HEK293 (cell line): ENCODE measurements around the gene S100A14.

Experiments
- BCL11A ChIP-seq: fragments of 450-650 bp; formaldehyde crosslinking; IDR thresholded peaks from 2 replicates; pipeline ENCODE4 v1.5.1; 2016; ENCODE audit warnings: low read depth, missing biosample characterization, missing genetic modification characterization
- GFI1B ChIP-seq: fragments of 450-650 bp; formaldehyde crosslinking; IDR thresholded peaks from 2 replicates; pipeline ENCODE4 v1.5.1; 2016; ENCODE audit warnings: missing biosample characterization, missing genetic modification characterization
- GLIS1 ChIP-seq: fragments of 450-650 bp; formaldehyde crosslinking; IDR thresholded peaks from 2 replicates; pipeline ENCODE4 v1.5.1; 2016; ENCODE audit warnings: missing biosample characterization, missing genetic modification characterization
- IKZF3 ChIP-seq: fragments of 450-650 bp; IDR thresholded peaks from 2 replicates; pipeline ENCODE4 v1.5.0; 2018; ENCODE audit warnings: missing biosample characterization, mild to moderate bottlenecking, missing genetic modification characterization, moderate library complexity
- KLF7 ChIP-seq: fragments of 450-650 bp; formaldehyde crosslinking; IDR thresholded peaks from 2 replicates; pipeline ENCODE4 v1.5.1; 2016; ENCODE audit warnings: missing biosample characterization, missing genetic modification characterization, borderline replicate concordance
- OVOL3 ChIP-seq: fragments of 450-650 bp; formaldehyde crosslinking; IDR thresholded peaks from 2 replicates; pipeline ENCODE4 v1.5.1; 2016; ENCODE audit warnings: missing biosample characterization, missing genetic modification characterization
- SP2 ChIP-seq: fragments of 450-650 bp; formaldehyde crosslinking; IDR thresholded peaks from 2 replicates; pipeline ENCODE4 v1.5.1; 2016; ENCODE audit warnings: missing biosample characterization, missing genetic modification characterization
- ZBTB1 ChIP-seq: fragments of 450-650 bp; formaldehyde crosslinking; IDR thresholded peaks from 2 replicates; pipeline ENCODE4 v1.5.1; 2016; ENCODE audit warnings: missing biosample characterization, missing genetic modification characterization
- ZBTB17 ChIP-seq: fragments of 450-650 bp; formaldehyde crosslinking; IDR thresholded peaks from 2 replicates; pipeline ENCODE4 v1.5.1; 2016; ENCODE audit warnings: missing biosample characterization, missing genetic modification characterization
- ZFP3 ChIP-seq: fragments of 450-650 bp; formaldehyde crosslinking; IDR thresholded peaks from 2 replicates; pipeline ENCODE4 v1.5.1; 2016; ENCODE audit warnings: low read depth, missing biosample characterization, missing genetic modification characterization
- ZIC2 ChIP-seq: fragments of 450-650 bp; formaldehyde crosslinking; IDR thresholded peaks from 2 replicates; pipeline ENCODE4 v1.5.1; 2016; ENCODE audit warnings: missing biosample characterization, missing genetic modification characterization
- ZNF10 ChIP-seq: fragments of 450-650 bp; formaldehyde crosslinking; IDR thresholded peaks from 2 replicates; pipeline ENCODE4 v1.5.1; 2017; ENCODE audit warnings: missing biosample characterization, missing genetic modification characterization
- ZNF155 ChIP-seq: fragments of 450-650 bp; formaldehyde crosslinking; IDR thresholded peaks from 2 replicates; pipeline ENCODE4 v1.5.1; 2016; ENCODE audit warnings: missing biosample characterization, missing genetic modification characterization
- ZNF2 ChIP-seq: fragments of 450-650 bp; formaldehyde crosslinking; IDR thresholded peaks from 2 replicates; pipeline ENCODE4 v1.5.1; 2016; ENCODE audit warnings: missing biosample characterization, missing genetic modification characterization
- ZNF239 ChIP-seq: fragments of 450-650 bp; formaldehyde crosslinking; IDR thresholded peaks from 2 replicates; pipeline ENCODE4 v1.5.1; 2016; ENCODE audit warnings: missing biosample characterization, missing genetic modification characterization
- ZNF24 ChIP-seq: fragments of 450-650 bp; formaldehyde crosslinking; IDR thresholded peaks from 2 replicates; pipeline ENCODE4 v1.5.1; 2016; ENCODE audit warnings: missing biosample characterization, missing genetic modification characterization
- ZNF302 ChIP-seq: fragments of 450-650 bp; formaldehyde crosslinking; IDR thresholded peaks from 2 replicates; pipeline ENCODE4 v1.5.1; 2016; ENCODE audit warnings: missing biosample characterization, missing genetic modification characterization, low read depth
- ZNF394 ChIP-seq: fragments of 450-650 bp; formaldehyde crosslinking; IDR thresholded peaks from 2 replicates; pipeline ENCODE4 v1.5.1; 2016; ENCODE audit warnings: missing biosample characterization, missing genetic modification characterization, mild to moderate bottlenecking, moderate library complexity, borderline replicate concordance
- ZNF416 ChIP-seq: fragments of 450-650 bp; formaldehyde crosslinking; IDR thresholded peaks from 2 replicates; pipeline ENCODE4 v1.5.1; 2016; ENCODE audit warnings: missing biosample characterization, missing genetic modification characterization
- ZNF529 ChIP-seq: fragments of 450-650 bp; formaldehyde crosslinking; IDR thresholded peaks from 2 replicates; pipeline ENCODE4 v1.5.1; 2017; ENCODE audit warnings: missing genetic modification characterization, missing biosample characterization; ENCODE audit not compliant: insufficient replicate concordance
- ZNF530 ChIP-seq: fragments of 450-650 bp; formaldehyde crosslinking; IDR thresholded peaks from 2 replicates; pipeline ENCODE4 v1.5.1; 2016; ENCODE audit warnings: low read depth, missing biosample characterization, missing genetic modification characterization
- ZNF600 ChIP-seq: fragments of 450-650 bp; formaldehyde crosslinking; IDR thresholded peaks from 2 replicates; pipeline ENCODE4 v1.5.1; 2016; ENCODE audit warnings: missing biosample characterization, missing genetic modification characterization
- ZNF610 ChIP-seq: fragments of 450-650 bp; formaldehyde crosslinking; IDR thresholded peaks from 2 replicates; pipeline ENCODE4 v1.5.1; 2016; ENCODE audit warnings: missing biosample characterization, missing genetic modification characterization, borderline replicate concordance
- ZNF621 ChIP-seq: fragments of 450-650 bp; formaldehyde crosslinking; IDR thresholded peaks from 2 replicates; pipeline ENCODE4 v1.5.1; 2017; ENCODE audit warnings: missing biosample characterization, missing genetic modification characterization
- ZNF626 ChIP-seq: fragments of 450-650 bp; sonication (Bioruptor Pico); formaldehyde crosslinking; IDR thresholded peaks from 2 replicates; pipeline ENCODE4 v1.5.1; 2018; ENCODE audit warnings: missing biosample characterization, missing genetic modification characterization, inconsistent platforms
- ZNF658 ChIP-seq: fragments of 450-650 bp; formaldehyde crosslinking; IDR thresholded peaks from 2 replicates; pipeline ENCODE4; 2016; ENCODE audit warnings: missing biosample characterization, missing genetic modification characterization
- ZNF792 ChIP-seq: fragments of 450-650 bp; formaldehyde crosslinking; IDR thresholded peaks from 2 replicates; pipeline ENCODE4 v1.5.1; 2016; ENCODE audit warnings: missing biosample characterization, missing genetic modification characterization
- TF ChIP-seq, protein P1 (sequence below): fragments of 450-650 bp; formaldehyde crosslinking; IDR thresholded peaks from 2 replicates; pipeline ENCODE4 v1.5.1; 2017; ENCODE audit warnings: missing biosample characterization, missing genetic modification characterization
- TF ChIP-seq, protein P2 (sequence below): fragments of 450-650 bp; formaldehyde crosslinking; IDR thresholded peaks from 2 replicates; pipeline ENCODE4 v1.5.1; 2016; ENCODE audit warnings: missing biosample characterization, missing genetic modification characterization
- TF ChIP-seq, protein P3 (sequence below): fragments of 450-650 bp; formaldehyde crosslinking; IDR thresholded peaks from 2 replicates; pipeline ENCODE4 v1.5.1; 2017; ENCODE audit warnings: missing biosample characterization, missing genetic modification characterization
- TF ChIP-seq, protein P4 (sequence below): IDR thresholded peaks from 2 replicates; pipeline ENCODE4 v1.6.1; 2011; ENCODE audit warnings: mild to moderate bottlenecking, low read depth, low read length, borderline replicate concordance
- TF ChIP-seq, protein P5 (sequence below): fragments of 450-650 bp; formaldehyde crosslinking; conservative IDR thresholded peaks from 2 replicates; pipeline ENCODE4 v1.5.1; 2016; ENCODE audit warnings: low read depth, missing biosample characterization, missing genetic modification characterization

Gene S100A14

DNA sequence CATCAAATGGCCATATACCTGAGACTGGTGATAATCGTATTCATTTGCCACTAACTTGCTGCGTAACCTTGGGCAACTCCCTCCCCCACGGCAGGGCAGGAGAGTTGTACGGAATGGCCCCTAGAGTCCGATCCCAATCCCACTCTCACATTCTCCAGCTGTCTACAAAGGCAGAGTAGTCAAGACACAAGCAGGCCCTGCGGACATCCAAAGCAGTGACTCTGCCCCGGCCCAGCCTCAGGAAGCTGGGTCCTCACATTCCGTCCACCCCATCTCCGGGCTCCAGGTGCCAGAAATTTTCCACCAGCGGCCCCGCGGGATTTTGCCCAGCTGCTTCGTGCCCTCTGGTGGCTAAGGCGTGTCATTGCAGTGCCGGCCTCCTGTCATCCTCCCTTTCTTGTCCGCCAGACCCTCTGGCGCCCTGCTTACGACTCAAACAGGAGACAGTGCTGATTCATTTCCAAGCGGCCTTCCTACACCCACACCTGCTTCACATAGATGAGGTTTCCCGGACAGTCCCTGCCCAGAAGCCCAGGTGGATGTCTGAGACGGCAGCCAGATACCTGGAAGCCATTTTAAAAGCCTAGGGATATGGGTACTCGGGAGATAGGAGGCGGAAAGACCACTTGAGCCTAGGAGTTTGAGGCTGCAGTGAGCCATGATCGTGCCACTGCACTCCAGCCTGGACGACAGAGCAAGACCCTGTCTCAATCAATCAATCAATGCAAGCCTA lies 47.6 kb downstream of the S100A14 start (continued):
- TF ChIP-seq ZNF302 (tag by site-specific recombination), result no peak
- no peak for TF ChIP-seq ZNF530 (tag by site-specific recombination)
- TF ChIP-seq ZNF155 (tag by site-specific recombination), result no peak
- no peak for TF ChIP-seq ZNF626 (tag by site-specific recombination)
- no peak for TF ChIP-seq ZNF792
- TF ChIP-seq, protein P1, sequence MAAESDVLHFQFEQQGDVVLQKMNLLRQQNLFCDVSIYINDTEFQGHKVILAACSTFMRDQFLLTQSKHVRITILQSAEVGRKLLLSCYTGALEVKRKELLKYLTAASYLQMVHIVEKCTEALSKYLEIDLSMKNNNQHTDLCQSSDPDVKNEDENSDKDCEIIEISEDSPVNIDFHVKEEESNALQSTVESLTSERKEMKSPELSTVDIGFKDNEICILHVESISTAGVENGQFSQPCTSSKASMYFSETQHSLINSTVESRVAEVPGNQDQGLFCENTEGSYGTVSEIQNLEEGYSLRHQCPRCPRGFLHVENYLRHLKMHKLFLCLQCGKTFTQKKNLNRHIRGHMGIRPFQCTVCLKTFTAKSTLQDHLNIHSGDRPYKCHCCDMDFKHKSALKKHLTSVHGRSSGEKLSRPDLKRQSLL (tag by site-specific recombination), result no peak
- TF ChIP-seq, protein P2, sequence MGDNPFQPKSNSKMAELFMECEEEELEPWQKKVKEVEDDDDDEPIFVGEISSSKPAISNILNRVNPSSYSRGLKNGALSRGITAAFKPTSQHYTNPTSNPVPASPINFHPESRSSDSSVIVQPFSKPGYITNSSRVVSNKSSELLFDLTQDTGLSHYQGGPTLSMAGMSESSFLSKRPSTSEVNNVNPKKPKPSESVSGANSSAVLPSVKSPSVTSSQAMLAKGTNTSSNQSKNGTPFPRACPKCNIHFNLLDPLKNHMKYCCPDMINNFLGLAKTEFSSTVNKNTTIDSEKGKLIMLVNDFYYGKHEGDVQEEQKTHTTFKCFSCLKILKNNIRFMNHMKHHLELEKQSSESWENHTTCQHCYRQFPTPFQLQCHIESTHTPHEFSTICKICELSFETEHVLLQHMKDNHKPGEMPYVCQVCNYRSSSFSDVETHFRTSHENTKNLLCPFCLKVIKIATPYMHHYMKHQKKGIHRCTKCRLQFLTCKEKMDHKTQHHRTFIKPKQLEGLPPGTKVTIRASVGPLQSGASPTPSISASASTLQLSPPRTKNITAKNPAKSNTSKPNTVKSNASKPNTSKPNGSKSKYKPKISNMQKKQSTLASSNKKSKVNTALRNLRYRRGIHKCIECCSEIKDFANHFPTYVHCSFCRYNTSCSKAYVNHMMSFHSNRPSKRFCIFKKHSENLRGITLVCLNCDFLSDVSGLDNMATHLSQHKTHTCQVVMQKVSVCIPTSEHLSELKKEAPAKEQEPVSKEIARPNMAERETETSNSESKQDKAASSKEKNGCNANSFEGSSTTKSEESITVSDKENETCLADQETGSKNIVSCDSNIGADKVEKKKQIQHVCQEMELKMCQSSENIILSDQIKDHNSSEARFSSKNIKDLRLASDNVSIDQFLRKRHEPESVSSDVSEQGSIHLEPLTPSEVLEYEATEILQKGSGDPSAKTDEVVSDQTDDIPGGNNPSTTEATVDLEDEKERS, result no peak
- TF ChIP-seq, protein P3, sequence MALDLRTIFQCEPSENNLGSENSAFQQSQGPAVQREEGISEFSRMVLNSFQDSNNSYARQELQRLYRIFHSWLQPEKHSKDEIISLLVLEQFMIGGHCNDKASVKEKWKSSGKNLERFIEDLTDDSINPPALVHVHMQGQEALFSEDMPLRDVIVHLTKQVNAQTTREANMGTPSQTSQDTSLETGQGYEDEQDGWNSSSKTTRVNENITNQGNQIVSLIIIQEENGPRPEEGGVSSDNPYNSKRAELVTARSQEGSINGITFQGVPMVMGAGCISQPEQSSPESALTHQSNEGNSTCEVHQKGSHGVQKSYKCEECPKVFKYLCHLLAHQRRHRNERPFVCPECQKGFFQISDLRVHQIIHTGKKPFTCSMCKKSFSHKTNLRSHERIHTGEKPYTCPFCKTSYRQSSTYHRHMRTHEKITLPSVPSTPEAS (tag by site-specific recombination), result no peak
- no peak for TF ChIP-seq KLF7 (tag by site-specific recombination)
- TF ChIP-seq ZNF529 (tag by site-specific recombination), result no peak
- TF ChIP-seq ZNF239 (tag by site-specific recombination), result no peak
- TF ChIP-seq OVOL3 (tag by site-specific recombination), result no peak
- no peak for TF ChIP-seq ZBTB1 (tag by site-specific recombination)
- no peak for TF ChIP-seq ZFP3 (tag by site-specific recombination)
- TF ChIP-seq ZNF621 (tag by site-specific recombination), result no peak
- no peak for TF ChIP-seq ZNF10
- TF ChIP-seq, protein P4, sequence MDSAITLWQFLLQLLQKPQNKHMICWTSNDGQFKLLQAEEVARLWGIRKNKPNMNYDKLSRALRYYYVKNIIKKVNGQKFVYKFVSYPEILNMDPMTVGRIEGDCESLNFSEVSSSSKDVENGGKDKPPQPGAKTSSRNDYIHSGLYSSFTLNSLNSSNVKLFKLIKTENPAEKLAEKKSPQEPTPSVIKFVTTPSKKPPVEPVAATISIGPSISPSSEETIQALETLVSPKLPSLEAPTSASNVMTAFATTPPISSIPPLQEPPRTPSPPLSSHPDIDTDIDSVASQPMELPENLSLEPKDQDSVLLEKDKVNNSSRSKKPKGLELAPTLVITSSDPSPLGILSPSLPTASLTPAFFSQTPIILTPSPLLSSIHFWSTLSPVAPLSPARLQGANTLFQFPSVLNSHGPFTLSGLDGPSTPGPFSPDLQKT, result no peak
- no peak for TF ChIP-seq ZNF416 (tag by site-specific recombination)
- TF ChIP-seq ZNF394 (tag by site-specific recombination), result no peak; the same call in 1 of the 2 replicates
- TF ChIP-seq ZNF600 (tag by site-specific recombination), result peak; percentile 95
- no peak for TF ChIP-seq BCL11A (tag by site-specific recombination)
- TF ChIP-seq ZNF2 (tag by site-specific recombination), result peak; percentile 86
- 0 out of 2 replicates have a peak, but pooled peaks have one; percentile 5 for TF ChIP-seq SP2 (tag by site-specific recombination)
- TF ChIP-seq ZIC2, result no peak
- TF ChIP-seq ZBTB17 (tag by site-specific recombination), result peak; percentile 65
- no peak for TF ChIP-seq ZNF658 (tag by site-specific recombination)
- TF ChIP-seq ZNF610, result no peak
- TF ChIP-seq IKZF3 (tag by site-specific recombination), result peak; percentile 97
- TF ChIP-seq GLIS1, result peak; percentile 21; the same call in 1 of the 2 replicates
- TF ChIP-seq ZNF24, result 0 out of 2 replicates have a peak, but pooled peaks have one; percentile 47
- TF ChIP-seq, protein P5, sequence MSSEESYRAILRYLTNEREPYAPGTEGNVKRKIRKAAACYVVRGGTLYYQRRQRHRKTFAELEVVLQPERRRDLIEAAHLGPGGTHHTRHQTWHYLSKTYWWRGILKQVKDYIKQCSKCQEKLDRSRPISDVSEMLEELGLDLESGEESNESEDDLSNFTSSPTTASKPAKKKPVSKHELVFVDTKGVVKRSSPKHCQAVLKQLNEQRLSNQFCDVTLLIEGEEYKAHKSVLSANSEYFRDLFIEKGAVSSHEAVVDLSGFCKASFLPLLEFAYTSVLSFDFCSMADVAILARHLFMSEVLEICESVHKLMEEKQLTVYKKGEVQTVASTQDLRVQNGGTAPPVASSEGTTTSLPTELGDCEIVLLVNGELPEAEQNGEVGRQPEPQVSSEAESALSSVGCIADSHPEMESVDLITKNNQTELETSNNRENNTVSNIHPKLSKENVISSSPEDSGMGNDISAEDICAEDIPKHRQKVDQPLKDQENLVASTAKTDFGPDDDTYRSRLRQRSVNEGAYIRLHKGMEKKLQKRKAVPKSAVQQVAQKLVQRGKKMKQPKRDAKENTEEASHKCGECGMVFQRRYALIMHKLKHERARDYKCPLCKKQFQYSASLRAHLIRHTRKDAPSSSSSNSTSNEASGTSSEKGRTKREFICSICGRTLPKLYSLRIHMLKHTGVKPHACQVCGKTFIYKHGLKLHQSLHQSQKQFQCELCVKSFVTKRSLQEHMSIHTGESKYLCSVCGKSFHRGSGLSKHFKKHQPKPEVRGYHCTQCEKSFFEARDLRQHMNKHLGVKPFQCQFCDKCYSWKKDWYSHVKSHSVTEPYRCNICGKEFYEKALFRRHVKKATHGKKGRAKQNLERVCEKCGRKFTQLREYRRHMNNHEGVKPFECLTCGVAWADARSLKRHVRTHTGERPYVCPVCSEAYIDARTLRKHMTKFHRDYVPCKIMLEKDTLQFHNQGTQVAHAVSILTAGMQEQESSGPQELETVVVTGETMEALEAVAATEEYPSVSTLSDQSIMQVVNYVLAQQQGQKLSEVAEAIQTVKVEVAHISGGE (tag by site-specific recombination), result peak; percentile 62
- no peak for TF ChIP-seq GFI1B
